M059J (cell line): ENCODE measurements around the gene CACYBP. TPM values are rescaled to one million over a fixed set of nuclear protein-coding genes. Genes with fewer than 3 reads are reported as not detected.
A peak's percentile ranks its signal among the peaks of the same experiment; 100 is the strongest.

Source experiments
- DNase-seq: peaks from one replicate; pipeline ENCODE4 v3.0.0-alpha.2; 2012; ENCODE audit warnings: low read depth
- total RNA-seq: library from RNA; depleted of rRNA; stranded (reverse); fragments of >200 nt; shearing (Covaris generic); gene quantifications from 2 replicates; pipeline ENCODE4 v1.2.3, GENCODE V29; 2014

The CACYBP gene
- total RNA-seq, 1 experiment from 2014 or later, result 209 TPM

DNA sequence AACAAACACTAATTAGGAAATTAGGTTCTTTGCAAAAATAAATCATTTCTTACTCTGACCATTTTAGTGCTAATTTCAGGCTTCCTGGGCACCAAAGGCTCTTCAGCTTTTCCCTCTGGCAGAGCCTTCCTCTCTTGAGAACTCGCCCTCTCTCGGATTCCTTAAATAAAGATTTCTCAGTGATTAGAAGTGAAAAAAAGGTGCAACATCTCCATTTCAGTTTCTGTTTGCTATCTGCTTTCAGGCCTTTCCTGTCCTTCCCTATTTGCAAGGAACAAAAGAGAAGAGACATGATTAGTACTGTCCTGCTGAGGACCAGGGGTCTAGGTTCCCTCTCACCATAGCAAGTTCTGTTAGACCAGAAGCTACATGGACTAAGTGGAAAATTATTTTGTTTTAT is 27.8 kb upstream of the CACYBP start:
- DNase-seq, result no peak

DNA sequence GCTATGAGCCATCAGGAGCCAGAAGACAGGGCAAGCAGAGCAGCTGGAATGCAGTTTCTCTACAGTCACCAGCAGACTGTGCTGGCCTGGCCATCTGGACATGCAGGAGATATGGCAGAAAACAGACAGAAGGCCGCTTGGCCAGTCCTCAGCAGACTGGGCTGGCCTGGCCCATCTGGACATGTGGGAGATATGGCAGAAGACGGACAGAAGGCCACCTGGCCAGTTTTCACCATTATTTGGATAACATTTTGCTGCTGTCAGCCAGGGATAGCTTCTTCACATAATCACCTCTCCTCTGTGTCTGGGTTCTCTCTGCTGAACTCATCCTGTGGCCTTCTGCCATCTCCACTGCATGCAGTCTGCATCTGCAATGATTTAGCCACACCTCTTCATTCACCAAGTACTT is 25.0 kb upstream of the CACYBP start:
- DNase-seq, result no peak

DNA sequence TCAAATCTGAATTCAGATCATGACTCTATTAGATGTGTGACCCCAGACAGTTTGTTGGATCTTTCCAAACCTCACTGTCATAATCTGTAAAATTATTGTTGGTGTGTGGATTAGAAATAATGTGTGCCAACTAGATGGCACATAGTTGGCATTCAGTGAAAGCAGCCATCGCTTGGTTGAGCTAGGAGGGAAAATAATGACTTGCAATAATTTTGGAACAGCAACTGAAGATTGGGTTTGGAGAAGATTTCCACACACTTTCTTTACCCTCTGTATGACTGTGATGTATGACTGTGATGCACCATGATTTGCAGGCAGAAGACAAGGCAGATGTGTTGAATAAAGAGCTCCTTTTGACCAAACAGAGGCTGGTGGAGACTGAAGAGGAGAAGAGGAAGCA is 24.0 kb upstream of the CACYBP start:
- no peak for DNase-seq

DNA sequence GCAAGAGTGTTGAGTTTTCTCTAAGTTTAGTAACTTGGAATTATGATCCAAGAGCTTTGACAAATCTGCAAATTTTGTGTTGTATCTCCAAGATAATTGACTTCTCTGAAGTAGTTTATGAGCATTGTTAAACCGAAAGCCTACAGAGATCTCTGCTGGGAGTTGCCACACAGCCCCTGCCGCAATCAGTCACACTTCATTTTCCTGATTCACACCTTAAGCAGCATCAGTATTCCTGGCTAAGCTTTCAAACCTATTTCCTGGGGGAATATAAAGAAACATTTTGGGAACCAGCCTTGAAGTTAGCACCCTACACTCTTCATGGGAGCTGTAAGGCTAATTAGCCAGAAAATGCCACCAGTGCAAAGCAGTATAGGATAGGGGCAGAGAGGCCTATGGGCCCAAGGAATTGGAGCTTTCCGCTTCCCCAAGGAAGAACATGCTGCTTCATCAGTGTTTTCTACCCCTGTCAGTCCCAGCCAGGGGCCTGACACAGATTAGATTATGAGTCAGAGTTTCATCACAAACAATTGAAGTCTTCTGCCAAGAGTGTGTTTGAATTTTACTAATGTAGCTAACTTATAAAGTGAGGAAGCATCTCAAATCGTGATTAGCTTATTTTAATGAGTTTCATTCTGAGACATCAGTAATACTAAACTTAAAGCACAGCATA is 23.2 kb upstream of the CACYBP start:
- peak; percentile 71 for DNase-seq

DNA sequence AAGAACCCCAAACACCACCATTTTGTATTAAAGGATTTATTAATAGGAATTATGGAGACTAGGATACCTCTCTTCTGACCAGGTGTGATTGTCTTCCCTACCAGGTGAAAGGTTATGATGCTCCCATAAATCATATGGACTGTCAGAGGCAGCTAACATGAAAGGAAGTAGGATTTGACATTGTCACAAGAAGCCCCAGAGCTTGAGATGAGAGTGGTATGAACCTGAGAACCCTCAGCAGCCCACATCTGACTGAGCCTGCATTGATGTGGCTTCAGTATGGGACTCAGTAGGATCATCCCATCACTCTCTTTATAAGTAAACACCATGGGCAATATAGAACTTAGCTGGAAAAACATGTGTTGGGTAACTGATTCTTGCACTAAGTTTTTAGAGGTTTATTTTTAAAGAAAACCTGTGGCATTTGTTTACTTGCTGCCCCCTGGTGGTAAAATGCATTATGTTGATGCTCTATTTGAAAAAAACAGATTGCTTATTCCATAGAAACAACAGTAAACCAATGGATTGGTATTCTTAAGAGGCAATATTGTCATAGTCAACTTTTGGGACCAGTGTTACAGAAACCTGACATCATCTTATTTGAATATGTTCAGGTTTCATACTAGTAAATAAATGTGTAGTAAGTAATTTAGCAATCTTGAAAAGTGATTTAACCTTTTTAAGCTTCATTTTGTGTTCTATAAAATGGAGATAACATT is 16.6 kb upstream of the CACYBP start:
- DNase-seq, result peak; percentile 41

DNA sequence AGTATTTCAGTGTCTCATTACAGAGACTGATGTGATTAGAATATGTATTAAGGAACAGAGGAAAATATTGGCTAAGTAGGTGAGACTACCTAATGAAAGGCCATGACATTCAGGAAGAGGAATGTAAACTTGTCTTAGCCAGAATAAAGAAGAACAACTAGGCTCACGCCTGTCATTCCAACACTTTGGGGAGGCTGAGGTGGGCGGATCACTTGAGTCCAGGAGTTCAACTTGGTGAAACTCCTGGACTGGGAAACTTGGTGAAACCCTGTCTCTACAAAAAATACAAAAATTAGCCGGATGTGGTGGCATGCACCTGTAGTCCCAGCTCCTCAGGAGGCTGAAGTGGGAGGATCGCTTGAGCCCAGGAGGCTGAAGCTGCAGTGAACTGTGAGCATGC is 14.8 kb upstream of the CACYBP start:
- no peak for DNase-seq

DNA sequence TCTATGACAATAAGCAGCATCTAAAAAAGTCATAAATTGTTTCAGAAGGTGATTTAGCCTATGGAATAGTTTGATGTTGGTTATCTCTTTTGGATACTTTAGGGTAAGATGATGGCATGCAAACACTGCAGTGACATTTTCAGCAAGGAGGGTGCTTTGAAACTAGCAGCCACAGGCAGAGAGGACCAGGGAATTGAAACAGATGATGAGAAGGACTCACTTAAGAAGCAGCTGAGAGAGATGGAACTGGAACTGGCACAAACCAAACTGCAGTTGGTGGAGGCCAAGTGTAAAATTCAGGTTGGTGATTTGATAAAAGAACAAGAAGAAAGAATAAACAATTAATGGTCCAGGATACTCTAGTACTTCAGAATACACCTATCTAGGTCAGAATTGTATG is 11.2 kb upstream of the CACYBP start:
- DNase-seq, result no peak

DNA sequence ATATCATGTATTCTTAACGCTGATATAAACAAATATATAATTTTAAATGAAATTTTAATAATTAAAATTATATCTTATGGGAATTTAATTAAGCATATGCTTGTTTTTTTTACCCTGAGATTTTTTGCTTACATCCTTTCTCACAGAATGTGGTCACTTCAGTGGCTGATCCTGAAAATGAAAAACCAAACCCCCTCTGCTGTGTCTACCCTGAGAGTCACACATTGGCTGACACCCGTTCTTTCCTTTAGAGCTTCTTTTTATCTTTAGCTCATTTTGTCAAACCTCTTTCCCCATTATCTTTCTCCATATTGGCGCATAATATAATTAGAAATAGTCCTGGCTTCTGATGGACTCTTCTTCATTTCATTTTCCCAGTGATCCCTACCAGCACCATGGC is 10.8 kb upstream of the CACYBP start:
- DNase-seq, result no peak

DNA sequence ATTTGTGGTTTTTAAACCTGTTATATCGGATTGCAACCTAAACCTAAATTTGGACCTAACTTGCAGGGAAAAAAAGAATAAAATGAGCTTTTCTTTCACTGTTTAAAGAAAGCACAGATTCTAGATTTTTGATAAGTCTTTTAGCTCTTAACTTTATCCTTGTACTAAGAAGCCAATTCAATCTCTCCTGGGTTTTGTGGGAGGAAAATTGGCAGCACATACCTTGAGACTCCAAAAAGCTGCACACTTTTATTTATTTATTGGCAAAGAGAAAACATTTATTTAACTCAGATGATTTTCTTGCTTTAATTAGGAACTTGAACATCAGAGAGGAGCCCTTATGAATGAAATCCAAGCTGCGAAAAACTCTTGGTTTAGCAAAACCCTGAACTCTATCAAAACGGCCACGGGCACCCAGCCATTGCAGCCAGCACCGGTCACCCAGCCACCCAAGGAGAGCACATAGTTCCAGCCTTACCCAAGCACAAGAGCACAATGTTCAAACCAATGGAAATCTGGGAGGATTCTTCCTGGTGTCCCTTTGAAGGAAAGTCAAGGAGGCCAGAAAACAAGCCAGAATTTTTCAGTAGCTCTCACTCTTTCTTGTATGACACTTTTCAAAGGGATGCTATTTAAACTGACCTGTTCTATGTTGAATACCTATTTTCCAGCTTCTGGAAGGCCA is 10.1 kb upstream of the CACYBP start:
- DNase-seq, result no peak

DNA sequence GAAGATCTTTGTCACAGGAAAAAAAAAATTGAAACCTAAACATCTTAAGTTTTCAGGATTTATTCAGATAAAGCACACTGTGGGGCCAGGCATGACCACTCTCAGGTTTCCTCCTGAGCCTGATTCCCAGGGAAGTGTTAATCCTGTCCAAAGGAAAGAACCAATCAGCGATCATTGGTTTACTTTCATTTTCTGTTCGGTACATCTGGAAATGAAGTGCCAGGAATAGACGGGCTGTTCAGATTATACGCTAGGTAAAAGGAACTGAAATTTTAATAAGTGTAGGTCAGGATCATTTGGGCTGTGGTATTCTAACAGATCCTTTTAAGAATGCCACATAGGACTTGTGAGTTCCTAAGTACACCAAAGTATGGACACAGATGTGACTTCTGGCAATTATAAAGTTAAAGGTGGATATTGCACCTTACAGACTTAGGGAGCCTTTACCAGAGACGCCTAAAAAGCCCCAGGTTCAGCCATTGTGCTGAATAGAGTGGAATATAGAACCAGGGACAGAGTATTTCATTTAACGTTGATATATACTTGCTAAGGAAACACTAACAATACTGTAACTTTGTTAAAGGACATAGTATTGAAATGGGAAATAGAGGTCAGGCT is 9.3 kb upstream of the CACYBP start:
- DNase-seq, result peak; percentile 74

DNA sequence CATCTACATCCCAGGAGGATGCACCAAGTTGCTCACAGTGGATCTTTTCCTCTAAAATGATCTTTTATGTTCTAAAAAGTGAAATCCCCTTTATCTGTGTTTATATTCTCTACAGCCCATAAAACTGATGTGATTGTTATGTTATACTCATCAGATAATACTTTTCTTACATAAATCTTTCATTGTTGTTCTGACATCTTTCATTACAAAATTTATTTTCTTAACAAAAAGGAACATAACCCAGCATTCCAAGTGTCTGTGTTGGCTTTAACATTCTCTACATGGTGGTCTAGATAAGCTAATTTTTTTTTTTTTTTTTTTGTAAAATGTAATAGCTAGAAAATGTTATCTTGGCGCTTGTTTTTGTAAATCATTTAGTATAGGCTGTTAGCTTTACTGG is 8.3 kb upstream of the CACYBP start:
- no peak for DNase-seq

DNA sequence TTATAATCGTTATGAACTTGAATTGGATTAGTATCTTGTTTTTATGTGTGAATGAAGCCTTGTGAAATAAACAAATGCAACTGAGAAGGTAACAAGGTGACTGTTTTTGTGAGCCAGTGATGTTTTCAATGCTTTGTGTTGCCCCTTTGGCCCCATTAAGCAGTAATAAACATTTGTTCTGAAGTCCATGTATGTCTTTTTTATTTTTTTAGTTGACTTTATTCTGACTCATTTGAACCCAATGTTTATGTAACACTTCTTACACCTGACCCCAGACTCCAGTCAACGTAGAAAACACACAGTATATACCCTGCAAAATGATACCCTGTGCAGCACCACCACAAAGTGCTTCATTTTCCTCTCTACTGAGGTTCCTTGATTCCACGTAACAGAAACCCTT is 4.6 kb upstream of the CACYBP start:
- DNase-seq, result peak; percentile 31

DNA sequence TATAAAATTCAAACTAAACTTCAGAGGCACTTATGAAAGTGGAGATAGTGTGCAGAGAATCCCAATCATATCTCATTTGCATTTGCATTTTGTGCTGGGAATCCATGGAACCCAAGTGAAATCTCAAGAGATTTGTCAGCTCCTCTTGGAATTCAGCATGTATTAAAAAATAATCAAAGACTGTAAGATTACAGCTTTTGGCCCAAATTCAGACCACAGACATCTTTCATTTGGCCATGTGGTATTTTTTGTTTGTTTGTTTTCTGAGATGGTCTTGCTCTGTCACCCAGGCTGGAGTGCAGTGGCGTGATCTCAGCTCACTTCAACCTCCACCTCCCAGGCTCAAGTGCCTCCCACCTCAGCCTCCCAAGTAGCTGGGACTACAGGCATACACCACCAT is 3.8 kb upstream of the CACYBP start:
- DNase-seq, result peak; percentile 76

DNA sequence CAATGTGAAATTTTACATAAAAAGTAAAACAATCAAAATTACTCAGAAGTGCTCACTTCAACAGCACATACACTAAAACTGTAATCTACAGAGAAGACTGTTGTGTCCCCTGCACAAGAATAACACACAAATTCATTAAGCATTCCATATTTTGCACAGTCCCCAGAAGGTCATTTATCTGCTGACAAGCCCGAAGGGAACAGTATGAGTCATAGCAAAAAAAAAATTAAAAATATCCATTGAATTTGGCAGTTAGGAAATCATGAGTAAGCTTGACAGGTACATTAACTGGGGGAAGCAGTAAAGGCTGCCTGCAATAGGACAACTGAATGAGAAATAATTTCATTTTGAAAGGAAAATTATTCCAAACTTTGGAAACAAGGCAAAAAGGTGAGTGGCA is 3.3 kb upstream of the CACYBP start:
- peak; percentile 70 for DNase-seq

DNA sequence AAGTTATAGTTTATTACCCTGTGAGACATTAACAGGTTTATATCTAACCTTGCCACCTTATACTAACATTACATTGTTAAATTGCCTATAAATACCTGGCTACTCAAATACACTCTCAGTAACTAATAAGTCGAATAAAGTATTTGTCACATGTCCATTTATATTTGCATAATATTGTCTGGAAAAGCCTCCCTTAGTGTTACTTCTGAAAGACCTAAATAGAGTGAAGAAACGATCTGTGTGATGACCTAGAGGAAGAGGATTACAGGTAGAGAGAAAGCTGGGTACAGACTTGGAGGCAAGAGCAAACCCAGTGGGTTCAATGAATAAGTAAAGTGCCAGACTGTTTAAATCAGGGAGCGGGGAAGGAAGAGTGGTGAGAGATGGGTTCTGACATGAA is 2.7 kb upstream of the CACYBP start:
- no peak for DNase-seq

DNA sequence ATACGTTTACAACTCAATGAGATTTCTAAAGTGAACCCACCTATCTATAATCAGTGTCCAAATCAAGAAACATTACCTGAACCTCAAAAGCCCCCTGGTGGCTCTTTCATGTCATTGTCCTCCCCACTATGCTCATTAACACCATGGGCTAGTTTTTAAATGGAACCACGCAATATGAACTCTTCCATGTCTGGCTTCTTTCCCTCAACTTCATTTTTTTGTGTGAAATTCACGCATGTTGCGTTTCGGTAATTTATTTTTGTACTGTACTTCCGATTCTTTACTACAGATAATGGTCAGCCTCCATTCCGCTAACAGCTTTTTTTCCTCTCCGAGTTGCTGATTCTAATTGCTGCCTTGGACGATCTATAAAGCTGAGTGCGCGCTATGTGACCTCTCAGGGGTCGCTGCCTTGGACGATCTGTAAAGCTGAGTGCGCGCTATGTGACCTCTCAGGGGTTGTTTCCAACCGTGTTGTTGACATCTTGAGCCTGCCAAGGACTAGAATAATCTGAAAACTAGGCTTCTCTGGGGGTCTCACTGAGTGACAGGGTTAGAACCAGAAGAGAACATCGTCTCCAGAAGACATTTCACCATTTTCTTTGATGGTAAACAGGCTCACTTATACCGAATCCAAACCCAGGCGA is 1.1 kb upstream of the CACYBP start:
- peak; percentile 65 for DNase-seq

DNA sequence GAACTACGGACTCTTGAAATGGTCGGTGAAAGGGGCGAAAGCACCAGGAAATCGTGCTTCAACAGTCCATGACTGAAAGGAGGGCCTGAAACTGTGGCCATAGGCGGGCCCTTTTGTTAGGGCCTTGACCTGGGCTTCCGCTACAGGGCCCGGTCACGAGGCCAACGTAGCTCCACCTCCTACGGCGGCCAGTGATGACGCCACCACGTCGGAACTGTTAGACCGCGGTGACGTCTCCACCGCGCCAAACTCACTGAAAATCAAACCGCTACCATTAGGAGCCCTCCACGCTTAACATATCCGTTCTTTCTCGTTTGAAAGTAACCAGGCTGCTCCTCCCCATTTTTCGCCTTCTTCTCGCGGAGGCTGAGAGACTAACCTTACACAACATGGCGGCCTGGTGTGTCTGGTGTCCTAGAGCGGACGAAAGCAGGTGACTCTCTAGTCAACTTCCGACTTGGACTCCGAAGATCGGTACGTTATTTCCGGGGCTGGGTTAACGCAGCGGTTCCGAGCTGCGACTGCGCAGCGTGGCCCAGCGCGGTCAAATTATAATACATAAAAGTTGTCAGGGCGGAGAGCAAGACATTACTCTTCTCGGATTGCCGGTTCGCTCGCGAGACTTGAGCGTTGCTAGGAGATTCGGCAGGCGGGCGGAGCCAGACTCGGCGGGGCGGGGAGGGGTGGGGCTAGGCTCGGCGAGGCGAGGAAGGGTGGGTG is 371 bp upstream of the CACYBP start:
- DNase-seq, result peak; percentile 99

DNA sequence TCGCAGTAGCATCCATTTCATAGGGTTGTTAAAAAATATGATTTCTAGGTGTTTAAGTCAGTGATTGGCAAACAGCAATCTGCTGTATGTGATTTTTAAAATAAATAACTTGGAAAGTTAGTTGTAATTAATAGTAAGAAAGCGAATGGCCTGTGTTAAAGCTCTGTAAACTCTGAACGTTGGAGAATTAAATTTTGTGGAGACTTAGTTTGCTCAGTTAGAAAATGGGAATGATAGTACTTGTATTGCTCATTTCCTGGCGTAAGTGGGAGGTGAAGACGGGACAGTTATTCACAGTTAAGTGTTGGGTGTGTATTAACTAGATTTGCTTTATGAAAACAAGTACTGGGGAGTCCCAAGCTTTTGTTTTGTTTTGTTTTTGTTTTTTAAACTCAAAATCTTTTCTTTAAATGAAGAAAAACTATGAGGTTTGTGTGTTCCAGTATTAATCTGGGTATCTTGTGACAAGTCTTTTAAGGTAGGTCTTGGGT is 995 bp downstream of the CACYBP start:
- peak; percentile 16 for DNase-seq

DNA sequence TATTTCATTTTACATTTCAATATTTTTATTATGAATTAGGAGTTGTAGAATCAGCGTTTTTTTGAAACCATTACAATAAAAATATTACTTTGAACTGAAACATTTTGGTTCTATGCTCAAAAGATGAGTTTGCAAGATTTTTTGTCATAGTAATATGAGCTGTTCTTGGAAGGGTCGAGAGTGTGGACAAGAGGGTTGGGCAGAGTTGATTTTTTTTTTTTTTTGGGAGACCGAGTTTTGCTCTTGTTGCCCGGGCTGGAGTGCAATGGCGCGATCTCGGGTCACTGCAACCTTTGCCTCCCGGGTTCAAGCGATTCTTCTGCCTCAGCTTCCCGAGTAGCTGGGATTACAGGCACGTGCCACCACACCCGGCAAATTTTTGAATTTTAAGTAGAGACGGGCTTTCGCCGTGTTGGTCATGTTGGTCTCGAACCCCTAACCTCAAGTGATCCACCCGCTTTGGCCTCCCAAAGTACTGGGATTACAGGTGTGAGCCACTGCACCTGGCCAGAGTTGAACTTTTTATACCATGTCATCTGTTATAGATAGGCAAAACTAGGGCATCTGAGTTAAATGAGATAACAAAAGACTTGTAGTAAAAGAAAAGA is 3.3 kb downstream of the CACYBP start:
- DNase-seq, result no peak

DNA sequence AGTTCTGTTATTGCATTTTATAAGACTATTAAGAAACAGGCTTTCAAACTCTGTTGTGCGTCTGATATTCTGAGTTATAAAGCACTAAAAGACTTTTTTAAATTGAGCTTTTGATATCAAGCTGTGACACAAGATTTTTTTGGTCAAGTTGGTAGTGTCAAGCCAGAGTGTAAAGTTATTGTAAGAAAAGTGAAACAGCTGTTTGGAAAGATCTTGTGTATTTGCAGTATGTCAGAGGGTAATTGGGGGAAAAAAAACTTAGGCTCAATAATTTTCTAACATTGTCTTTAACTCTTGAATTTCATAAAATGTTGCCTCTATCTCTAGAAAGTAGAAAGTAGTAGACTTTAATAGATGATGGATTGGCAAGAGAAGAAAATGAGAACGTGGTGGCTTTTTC is 3.8 kb downstream of the CACYBP start:
- DNase-seq, result no peak
